Astrocyte of the spinal cord (primary cell): ENCODE data around the gene MRPS26.

ENCODE experiments used
- DNase-seq: peaks from one replicate; pipeline ENCODE4 v3.0.0; 2011; ENCODE audit warnings: low read depth, low spot score
- H3K4me3 ChIP-seq: 2 replicates; pipeline ENCODE4 v1.5.1; 2011; ENCODE audit warnings: low read depth, mild to moderate bottlenecking, low read length, moderate library complexity
- in situ Hi-C: cut with HindIII; loops from 2 replicates; pipeline ENCODE4 v1.10.0; 2017; ENCODE audit warnings: low sequenced_read_pairs
- TF ChIP-seq, protein P1 (sequence below): IDR thresholded peaks from 2 replicates; pipeline ENCODE4 v1.5.1; 2012; ENCODE audit warnings: low read depth, mild to moderate bottlenecking, low read length, inconsistent platforms

The MRPS26 gene

DNA sequence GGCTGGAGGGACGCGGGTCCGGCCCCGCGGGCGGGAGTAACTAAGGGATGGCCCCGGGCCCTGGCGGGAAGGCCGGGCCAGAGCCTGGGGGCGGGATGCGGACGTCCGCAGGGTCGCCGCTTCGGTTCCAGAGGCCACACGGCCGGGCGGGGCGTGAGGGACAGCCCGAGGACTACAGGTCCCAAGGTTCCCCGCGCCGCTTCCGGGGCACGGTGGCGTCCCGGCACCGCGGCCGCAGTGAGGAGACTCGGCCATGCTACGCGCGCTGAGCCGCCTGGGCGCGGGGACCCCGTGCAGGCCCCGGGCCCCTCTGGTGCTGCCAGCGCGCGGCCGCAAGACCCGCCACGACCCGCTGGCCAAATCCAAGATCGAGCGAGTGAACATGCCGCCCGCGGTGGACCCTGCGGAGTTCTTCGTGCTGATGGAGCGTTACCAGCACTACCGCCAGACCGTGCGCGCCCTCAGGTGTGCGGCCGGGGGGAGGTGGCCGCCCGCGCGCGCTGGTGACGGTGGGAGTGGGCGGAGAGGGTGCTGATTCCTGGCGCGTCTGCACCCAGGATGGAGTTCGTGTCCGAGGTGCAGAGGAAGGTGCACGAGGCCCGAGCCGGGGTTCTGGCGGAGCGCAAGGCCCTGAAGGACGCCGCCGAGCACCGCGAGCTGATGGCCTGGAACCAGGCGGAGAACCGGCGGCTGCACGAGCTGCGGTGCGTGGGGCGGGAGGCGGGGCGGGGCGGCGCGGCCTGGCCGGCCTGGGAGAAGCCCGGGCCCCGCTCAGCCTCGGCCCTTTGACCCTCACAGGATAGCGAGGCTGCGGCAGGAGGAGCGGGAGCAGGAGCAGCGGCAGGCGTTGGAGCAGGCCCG is at the start of gene MRPS26:
Gene MRPS26 (plus strand): TSS at position 237 of the 861 bp plus-strand sequence. CDS start 17 bp downstream, at position 254.
- peak within 1 kb of the TSS; percentile 68 for H3K4me3 ChIP-seq
- in situ Hi-C loops = no loop called here
- TF ChIP-seq, protein P1, sequence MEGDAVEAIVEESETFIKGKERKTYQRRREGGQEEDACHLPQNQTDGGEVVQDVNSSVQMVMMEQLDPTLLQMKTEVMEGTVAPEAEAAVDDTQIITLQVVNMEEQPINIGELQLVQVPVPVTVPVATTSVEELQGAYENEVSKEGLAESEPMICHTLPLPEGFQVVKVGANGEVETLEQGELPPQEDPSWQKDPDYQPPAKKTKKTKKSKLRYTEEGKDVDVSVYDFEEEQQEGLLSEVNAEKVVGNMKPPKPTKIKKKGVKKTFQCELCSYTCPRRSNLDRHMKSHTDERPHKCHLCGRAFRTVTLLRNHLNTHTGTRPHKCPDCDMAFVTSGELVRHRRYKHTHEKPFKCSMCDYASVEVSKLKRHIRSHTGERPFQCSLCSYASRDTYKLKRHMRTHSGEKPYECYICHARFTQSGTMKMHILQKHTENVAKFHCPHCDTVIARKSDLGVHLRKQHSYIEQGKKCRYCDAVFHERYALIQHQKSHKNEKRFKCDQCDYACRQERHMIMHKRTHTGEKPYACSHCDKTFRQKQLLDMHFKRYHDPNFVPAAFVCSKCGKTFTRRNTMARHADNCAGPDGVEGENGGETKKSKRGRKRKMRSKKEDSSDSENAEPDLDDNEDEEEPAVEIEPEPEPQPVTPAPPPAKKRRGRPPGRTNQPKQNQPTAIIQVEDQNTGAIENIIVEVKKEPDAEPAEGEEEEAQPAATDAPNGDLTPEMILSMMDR = no peak
- peak; percentile 86 for DNase-seq

DNA sequence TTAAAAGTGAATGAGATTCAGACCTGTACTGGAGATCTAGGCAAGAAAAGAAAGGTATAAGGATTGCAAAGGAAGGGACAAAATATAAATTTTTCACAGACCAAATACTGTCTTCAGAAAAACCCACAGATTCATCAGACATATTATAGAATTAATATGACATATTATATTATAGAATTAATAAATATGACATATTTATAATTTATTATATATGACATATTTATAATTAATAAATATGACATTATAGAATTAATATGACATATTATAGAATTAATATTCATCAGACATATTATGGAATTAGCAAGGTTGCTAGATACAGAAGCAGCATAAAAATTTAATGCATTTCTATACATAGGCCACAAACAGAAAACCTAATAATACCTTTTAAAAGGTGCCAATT is 47.1 kb upstream of the MRPS26 start:
- no peak overlapping the region for H3K4me3 ChIP-seq
- TF ChIP-seq, protein P1 = no peak
- in situ Hi-C loops = no loop called here
- DNase-seq = no peak

DNA sequence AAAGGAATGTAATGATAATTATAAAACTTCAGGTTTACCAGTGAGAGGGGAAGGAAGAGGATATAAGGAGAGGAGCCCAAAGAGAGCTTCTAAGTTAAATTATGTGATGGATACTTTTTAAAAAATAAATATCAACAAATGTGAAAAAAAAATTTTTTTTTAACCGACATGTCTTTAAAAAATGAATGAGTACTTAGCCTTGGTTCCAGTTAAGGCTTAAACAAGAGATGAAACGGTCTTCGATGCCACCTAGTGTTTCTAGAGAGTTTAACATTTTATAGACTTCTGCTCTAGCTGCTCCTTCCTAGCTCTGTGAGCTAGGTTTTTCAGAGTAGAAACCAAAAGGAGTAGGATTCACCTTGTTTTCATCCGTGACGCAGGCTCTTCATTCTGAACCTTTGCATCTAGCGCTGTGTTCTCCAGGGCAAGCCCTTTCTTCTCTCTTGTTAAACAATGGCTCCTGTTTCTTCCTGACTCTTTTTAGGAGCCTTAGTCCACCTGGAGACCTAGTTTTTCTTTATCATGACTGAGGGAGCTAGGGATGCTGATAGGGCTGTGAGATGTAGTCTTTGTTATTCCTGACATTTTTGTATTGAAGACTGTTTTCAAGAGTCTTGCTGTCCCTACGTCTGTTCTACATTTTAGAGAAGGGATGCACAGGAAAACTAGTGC is 44.9 kb upstream of the MRPS26 start:
- DNase-seq = peak; percentile 74
- TF ChIP-seq, protein P1 = peak; percentile 38
- no peak overlapping the region for H3K4me3 ChIP-seq
- in situ Hi-C loops = no loop called here

DNA sequence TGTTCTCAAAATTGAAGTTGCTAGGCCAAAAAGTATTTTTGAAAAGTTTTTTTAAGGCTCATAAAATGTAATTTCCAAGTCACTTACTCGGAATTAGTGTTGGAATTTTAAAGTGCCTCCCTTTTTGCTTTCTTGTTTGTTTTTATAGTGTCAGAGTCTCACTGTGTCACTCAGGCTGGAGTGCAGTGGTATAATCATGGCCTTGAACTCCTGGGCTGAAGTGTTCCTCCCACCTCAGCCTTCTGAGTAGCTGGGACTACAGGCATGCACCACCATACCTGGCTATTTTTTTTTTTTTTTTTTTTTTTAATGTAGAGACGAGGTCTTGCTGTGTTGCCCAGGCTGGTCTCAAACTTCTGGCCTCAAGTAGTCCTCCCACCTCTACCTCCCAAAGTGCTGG is 42.4 kb upstream of the MRPS26 start:
- in situ Hi-C loops = no loop called here
- TF ChIP-seq, protein P1 = no peak
- DNase-seq = no peak
- H3K4me3 ChIP-seq = no peak overlapping the region

DNA sequence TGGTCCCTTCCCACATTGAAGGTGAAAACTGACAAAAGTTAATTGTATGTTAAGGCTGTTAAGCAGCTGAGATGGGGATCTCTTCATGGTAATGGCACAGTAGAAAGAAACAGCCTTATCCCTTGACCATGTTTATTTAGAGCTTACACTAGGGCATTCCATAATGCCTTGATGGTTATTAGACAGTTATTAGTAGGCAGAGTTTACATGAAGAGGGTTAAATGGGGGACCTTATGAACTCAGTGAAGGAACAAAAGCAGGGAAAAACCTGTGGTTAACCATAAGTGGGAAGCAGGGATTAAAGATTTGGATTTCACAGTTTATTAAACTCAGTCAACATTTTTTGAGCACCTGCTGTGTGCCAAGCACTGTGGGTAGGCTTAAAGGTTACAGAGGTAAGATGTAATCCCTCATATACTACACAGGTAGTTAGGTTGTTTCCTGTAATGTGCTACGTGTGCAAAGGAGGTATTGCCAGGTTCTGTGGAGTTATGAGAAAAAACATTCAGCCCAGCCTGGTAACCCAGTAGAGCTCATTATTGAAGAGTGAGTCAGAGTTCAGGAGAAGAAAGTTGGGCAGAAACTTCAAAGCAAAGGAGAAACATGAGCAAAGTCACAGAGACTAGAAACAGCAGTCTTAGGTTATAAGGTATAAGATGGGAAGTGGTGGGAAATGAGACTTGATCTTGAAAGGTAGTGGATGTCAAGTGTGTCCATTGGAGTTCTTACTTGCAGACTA is 34.7 kb upstream of the MRPS26 start:
- no peak overlapping the region for H3K4me3 ChIP-seq
- in situ Hi-C loops = no loop called here
- TF ChIP-seq, protein P1 = no peak
- DNase-seq = peak; percentile 74

DNA sequence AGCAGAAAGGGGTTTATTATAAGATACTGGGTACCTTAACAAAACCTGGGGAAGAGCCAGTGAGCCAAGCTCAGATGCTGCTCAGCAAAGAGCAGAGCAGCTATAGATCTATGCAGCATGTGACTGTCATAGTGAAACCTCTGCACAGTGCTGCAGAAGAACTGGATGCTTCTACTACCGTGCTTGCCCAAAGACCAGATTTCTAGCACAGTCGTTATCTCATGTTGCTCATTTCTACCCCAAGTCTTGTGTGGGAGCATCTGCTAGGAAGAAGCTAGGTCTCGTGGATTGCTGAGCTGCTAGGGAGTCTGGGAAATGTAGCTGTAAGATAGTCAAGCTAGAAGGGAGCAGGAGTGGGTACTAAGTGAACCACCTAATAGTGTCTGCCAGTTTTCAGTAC is 34.1 kb upstream of the MRPS26 start:
- TF ChIP-seq, protein P1 = no peak
- no peak overlapping the region for H3K4me3 ChIP-seq
- DNase-seq = no peak
- in situ Hi-C loops = no loop called here
